K562 (cell line): Measurements from ENCODE around the gene PFDN2. TPM values are rescaled to one million over a fixed set of nuclear protein-coding genes. Genes with fewer than 3 reads are reported as not detected.

Source experiments
- CREM ChIP-seq: IDR thresholded peaks from 2 replicates; pipeline ENCODE4 v1.6.1; 2014; ENCODE audit warnings: antibody characterized with exemption, low read depth
- FOXA1 ChIP-seq: fragments of 450-650 bp; IDR thresholded peaks from 2 replicates; pipeline ENCODE4 v1.6.1; 2016; ENCODE audit warnings: mild to moderate bottlenecking, borderline replicate concordance
- MCM7 ChIP-seq, 2 experiments: fragments of 450-650 bp; IDR thresholded peaks; 2 replicates each; pipeline ENCODE4 v1.6.1; 2016 to 2018
- PHB2 ChIP-seq: fragments of 450-650 bp; IDR thresholded peaks from 2 replicates; pipeline ENCODE4 v1.6.1; 2017; ENCODE audit warnings: low read depth
- PHF21A ChIP-seq: fragments of 450-650 bp; IDR thresholded peaks from 2 replicates; pipeline ENCODE4 v1.6.1; 2017; ENCODE audit warnings: low read depth, borderline replicate concordance
- RFX7 ChIP-seq: fragments of 250-450 bp; sonication (Bioruptor Pico); IDR thresholded peaks from 2 replicates; pipeline ENCODE4 v1.5.1; 2021; ENCODE audit warnings: mild to moderate bottlenecking
- SAP30 ChIP-seq: fragments of 200-600 bp; sonication (generic); IDR thresholded peaks from 2 replicates; pipeline ENCODE4 v1.6.1; 2012; ENCODE audit warnings: borderline replicate concordance, low read depth, mild to moderate bottlenecking, moderate library complexity, low read length, control low read depth, inconsistent platforms; ENCODE audit not compliant: insufficient read depth, poor library complexity, severe bottlenecking
- SNIP1 ChIP-seq: fragments of 450-650 bp; IDR thresholded peaks from 2 replicates; pipeline ENCODE4 v1.7.1; 2017; ENCODE audit warnings: low read depth, mild to moderate bottlenecking
- SNRNP70 ChIP-seq: fragments of 200-400 bp; formaldehyde crosslinking; optimal IDR thresholded peaks from 2 replicates; pipeline ENCODE3; 2017; ENCODE audit warnings: low read depth, low read length
- TEAD1 ChIP-seq, 2 experiments: fragments of 450-650 bp in 1 of 2; sonication (generic) in 1 of 2; formaldehyde crosslinking; IDR thresholded peaks; 2 replicates each; pipeline versions ENCODE4 v1.4.0 to v1.8.0; 2020 to 2022; ENCODE audit warnings: mild to moderate bottlenecking in 2 of 2, missing genetic modification reagents in 1 of 2
- ZBTB17 ChIP-seq: fragments of 450-650 bp; formaldehyde crosslinking; IDR thresholded peaks from 2 replicates; pipeline ENCODE4 v1.4.0; 2020; ENCODE audit warnings: mild to moderate bottlenecking
- ZFP1 ChIP-seq: fragments of 450-650 bp; formaldehyde crosslinking; IDR thresholded peaks from 2 replicates; pipeline ENCODE4 v1.4.0; 2020; ENCODE audit warnings: mild to moderate bottlenecking, mixed read lengths
- ZNF133 ChIP-seq: fragments of 250-450 bp; sonication (Bioruptor Pico); IDR thresholded peaks from 2 replicates; pipeline ENCODE4 v1.4.0; 2020; ENCODE audit warnings: mild to moderate bottlenecking
- ZNF143 ChIP-seq: sonication (generic); formaldehyde crosslinking; IDR thresholded peaks from 2 replicates; pipeline ENCODE4 v1.9.0; 2022; ENCODE audit warnings: mild to moderate bottlenecking, missing genetic modification reagents
- ZNF24 ChIP-seq: fragments of 450-650 bp; IDR thresholded peaks from 2 replicates; pipeline ENCODE4 v1.6.1; 2016
- ZSCAN32 ChIP-seq: fragments of 450-650 bp; formaldehyde crosslinking; IDR thresholded peaks from 2 replicates; pipeline ENCODE4 v1.4.0; 2020; ENCODE audit warnings: mild to moderate bottlenecking, moderate library complexity
- polyA plus RNA-seq, 8 experiments: library from polyadenylated mRNA; depleted of rRNA in 4 of 8; stranded (reverse) in 5 of 8; unstranded in 3 of 8; fragments of >200 nt; fragmentation: Nextera tagmentation in 2 of 8; fragmentation: Illumina TruSeq in 1 of 8; extraction: Ambion mirVana in 2 of 8; extraction: Trizol in 1 of 8; gene quantifications; 2 replicates each; pipeline versions ENCODE4 v1.2.1 to v1.2.3, GENCODE V29; 2011 to 2014; ENCODE audit warnings: inconsistent platforms in 1 of 8, missing spikeins in 1 of 8
- total RNA-seq, 7 experiments: library from RNA; depleted of rRNA in 6 of 7; stranded (reverse); fragments of >200 nt in 6 of 7; fragmentation: Illumina TruSeq in 2 of 7; extraction: Trizol in 2 of 7; gene quantifications; 2 replicates each; pipeline versions ENCODE4 v1.2.1 to v1.2.3, GENCODE V29; 2011 to 2021; ENCODE audit warnings: low replicate concordance in 1 of 7
- TF ChIP-seq, protein P1 (sequence below): fragments of 250-450 bp; sonication (Bioruptor Pico); IDR thresholded peaks from 2 replicates; pipeline ENCODE4 v1.5.0; 2020; ENCODE audit warnings: mild to moderate bottlenecking, borderline replicate concordance
- TF ChIP-seq, protein P2 (sequence below): fragments of 450-650 bp; IDR thresholded peaks from 2 replicates; pipeline ENCODE4 v1.6.1; 2017; ENCODE audit warnings: mild to moderate bottlenecking, moderate library complexity
- TF ChIP-seq, protein P3 (sequence below): fragments of 250-450 bp; sonication (Bioruptor Pico); IDR thresholded peaks from 2 replicates; pipeline ENCODE4 v1.8.0; 2021; ENCODE audit warnings: moderate library complexity, mild to moderate bottlenecking, inconsistent platforms
- TF ChIP-seq, protein P4 (sequence below), 3 experiments: fragments of 200-800 bp in 1 of 3; sonication (Bioruptor generic) in 1 of 3; sonication (generic) in 1 of 3; formaldehyde crosslinking in 1 of 3; IDR thresholded peaks; 2 replicates each; pipeline versions ENCODE4 v1.6.1 to v1.8.0; 2016 to 2022; ENCODE audit warnings: mild to moderate bottlenecking in 2 of 3, missing compliant biosample characterization in 2 of 3, missing genetic modification characterization in 2 of 3, missing genetic modification reagents in 1 of 3

The PFDN2 gene
- total and polyA plus RNA-seq, 9 of the 15 experiments (the other 6 are each of a cell fraction or from before 2014, with no cell fraction given): 50.2 to 361 (median 144) TPM

DNA sequence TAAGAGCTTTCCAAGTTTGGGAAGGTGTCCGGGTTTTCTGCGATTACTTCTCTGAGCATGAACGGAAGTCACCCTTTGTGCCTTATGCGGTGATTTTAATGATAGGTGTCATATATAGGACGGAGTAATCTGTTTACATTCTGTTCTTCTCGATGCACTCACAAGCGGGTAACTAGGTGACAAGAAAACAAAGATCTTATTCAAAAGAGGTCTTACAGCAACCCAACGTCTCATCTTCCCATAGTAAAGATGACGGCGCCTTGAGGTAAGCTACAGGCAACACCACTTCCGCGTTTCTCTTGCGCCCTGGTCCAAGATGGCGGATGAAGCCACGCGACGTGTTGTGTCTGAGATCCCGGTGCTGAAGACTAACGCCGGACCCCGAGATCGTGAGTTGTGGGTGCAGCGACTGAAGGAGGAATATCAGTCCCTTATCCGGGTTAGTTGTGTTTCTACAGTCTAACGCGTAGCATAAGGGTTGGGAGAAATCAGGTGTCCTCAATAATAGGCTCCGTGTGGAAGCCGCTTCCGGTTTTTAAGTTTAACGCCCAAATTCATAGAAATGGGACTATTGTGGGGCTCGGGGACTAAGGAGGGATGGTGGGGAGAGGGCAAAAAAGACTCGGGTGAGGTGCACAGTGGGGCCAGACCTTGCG is 36.0 kb upstream of the PFDN2 start, which contains the start of gene UFC1 (continued):
- no peak for TF ChIP-seq PHF21A
- TF ChIP-seq MCM7 (IDR thresholded peaks at IDR 0.05): no peak
- TF ChIP-seq SAP30: peak; percentile 70
- TF ChIP-seq PHB2: 0 out of 2 replicates have a peak, but pooled peaks have one; percentile 8
- TF ChIP-seq, protein P1, sequence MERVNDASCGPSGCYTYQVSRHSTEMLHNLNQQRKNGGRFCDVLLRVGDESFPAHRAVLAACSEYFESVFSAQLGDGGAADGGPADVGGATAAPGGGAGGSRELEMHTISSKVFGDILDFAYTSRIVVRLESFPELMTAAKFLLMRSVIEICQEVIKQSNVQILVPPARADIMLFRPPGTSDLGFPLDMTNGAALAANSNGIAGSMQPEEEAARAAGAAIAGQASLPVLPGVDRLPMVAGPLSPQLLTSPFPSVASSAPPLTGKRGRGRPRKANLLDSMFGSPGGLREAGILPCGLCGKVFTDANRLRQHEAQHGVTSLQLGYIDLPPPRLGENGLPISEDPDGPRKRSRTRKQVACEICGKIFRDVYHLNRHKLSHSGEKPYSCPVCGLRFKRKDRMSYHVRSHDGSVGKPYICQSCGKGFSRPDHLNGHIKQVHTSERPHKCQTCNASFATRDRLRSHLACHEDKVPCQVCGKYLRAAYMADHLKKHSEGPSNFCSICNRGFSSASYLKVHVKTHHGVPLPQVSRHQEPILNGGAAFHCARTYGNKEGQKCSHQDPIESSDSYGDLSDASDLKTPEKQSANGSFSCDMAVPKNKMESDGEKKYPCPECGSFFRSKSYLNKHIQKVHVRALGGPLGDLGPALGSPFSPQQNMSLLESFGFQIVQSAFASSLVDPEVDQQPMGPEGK: no peak
- TF ChIP-seq FOXA1: no peak
- TF ChIP-seq ZNF143 (CRISPR knock-in tag): peak; percentile 34; the same call in 1 of the 2 replicates
- TF ChIP-seq, protein P2, sequence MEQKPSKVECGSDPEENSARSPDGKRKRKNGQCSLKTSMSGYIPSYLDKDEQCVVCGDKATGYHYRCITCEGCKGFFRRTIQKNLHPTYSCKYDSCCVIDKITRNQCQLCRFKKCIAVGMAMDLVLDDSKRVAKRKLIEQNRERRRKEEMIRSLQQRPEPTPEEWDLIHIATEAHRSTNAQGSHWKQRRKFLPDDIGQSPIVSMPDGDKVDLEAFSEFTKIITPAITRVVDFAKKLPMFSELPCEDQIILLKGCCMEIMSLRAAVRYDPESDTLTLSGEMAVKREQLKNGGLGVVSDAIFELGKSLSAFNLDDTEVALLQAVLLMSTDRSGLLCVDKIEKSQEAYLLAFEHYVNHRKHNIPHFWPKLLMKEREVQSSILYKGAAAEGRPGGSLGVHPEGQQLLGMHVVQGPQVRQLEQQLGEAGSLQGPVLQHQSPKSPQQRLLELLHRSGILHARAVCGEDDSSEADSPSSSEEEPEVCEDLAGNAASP: no peak
- no peak for TF ChIP-seq ZNF133 (CRISPR knock-in tag)
- no peak for TF ChIP-seq ZFP1 (CRISPR knock-in tag)
- TF ChIP-seq TEAD1 (CRISPR knock-in tag; IDR thresholded peaks at IDR 0.05): peak; percentile 34 to 84; a peak in 1 of 4 replicates
- peak; percentile 8; the same call in 1 of the 2 replicates for TF ChIP-seq ZNF24
- TF ChIP-seq, protein P3, sequence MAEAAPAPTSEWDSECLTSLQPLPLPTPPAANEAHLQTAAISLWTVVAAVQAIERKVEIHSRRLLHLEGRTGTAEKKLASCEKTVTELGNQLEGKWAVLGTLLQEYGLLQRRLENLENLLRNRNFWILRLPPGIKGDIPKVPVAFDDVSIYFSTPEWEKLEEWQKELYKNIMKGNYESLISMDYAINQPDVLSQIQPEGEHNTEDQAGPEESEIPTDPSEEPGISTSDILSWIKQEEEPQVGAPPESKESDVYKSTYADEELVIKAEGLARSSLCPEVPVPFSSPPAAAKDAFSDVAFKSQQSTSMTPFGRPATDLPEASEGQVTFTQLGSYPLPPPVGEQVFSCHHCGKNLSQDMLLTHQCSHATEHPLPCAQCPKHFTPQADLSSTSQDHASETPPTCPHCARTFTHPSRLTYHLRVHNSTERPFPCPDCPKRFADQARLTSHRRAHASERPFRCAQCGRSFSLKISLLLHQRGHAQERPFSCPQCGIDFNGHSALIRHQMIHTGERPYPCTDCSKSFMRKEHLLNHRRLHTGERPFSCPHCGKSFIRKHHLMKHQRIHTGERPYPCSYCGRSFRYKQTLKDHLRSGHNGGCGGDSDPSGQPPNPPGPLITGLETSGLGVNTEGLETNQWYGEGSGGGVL: no peak
- no peak for TF ChIP-seq SNIP1
- TF ChIP-seq ZBTB17 (CRISPR knock-in tag): 0 out of 2 replicates have a peak, but pooled peaks have one; percentile 42
- TF ChIP-seq CREM: peak; percentile 73
- no peak for TF ChIP-seq SNRNP70
- TF ChIP-seq, protein P4, sequence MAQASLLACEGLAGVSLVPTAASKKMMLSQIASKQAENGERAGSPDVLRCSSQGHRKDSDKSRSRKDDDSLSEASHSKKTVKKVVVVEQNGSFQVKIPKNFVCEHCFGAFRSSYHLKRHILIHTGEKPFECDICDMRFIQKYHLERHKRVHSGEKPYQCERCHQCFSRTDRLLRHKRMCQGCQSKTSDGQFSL (CRISPR knock-in tag; IDR thresholded peaks at IDR 0.05): no peak
- TF ChIP-seq, protein P4 (tag; IDR thresholded peaks at IDR 0.05): no peak; a peak in 1 of 4 replicates
- no peak for TF ChIP-seq ZSCAN32 (CRISPR knock-in tag)
- TF ChIP-seq RFX7 (CRISPR knock-in tag): no peak
